Thyroid gland (tissue), 4 donors: ENCODE data around the gene RAPGEF4. TPM values are rescaled to one million over a fixed set of nuclear protein-coding genes. Genes with fewer than 3 reads are reported as not detected.

Source experiments
- DNase-seq, 2 donors: peaks; one replicate each; pipeline ENCODE4 v3.0.0-alpha.2; 2019
- H3K27ac ChIP-seq, 3 donors: fragments of 200-600 bp; sonication (generic); 1 replicate in 2 of 3; 2 replicates in 1 of 3; pipeline ENCODE4 v1.5.1; 2016 to 2019; ENCODE audit warnings: mild to moderate bottlenecking in 1 of 3, moderate library complexity in 1 of 3
- H3K27me3 ChIP-seq: fragments of 200-600 bp; sonication (generic); one replicate; pipeline ENCODE4 v1.5.1; 2019
- H3K36me3 ChIP-seq, 2 donors: fragments of 200-600 bp; sonication (generic); one replicate each; pipeline ENCODE4 v1.5.1; 2016 to 2019
- H3K4me1 ChIP-seq, 2 donors: fragments of 200-600 bp; sonication (generic); one replicate each; pipeline ENCODE4 v1.5.1; 2017 to 2019
- H3K4me3 ChIP-seq, 3 donors: fragments of 200-600 bp; sonication (generic); replicated peaks in 1 of 3; 1 replicate in 2 of 3; 2 replicates in 1 of 3; pipeline ENCODE4 v1.5.1; 2016; ENCODE audit warnings: mild to moderate bottlenecking in 1 of 3
- H3K9me3 ChIP-seq: fragments of 200-600 bp; sonication (generic); one replicate; pipeline ENCODE4 v1.5.1; 2017
- CTCF ChIP-seq, 6 experiments: fragments of 200-600 bp in 3 of 6; fragments of 450-650 bp in 3 of 6; sonication (generic) in 3 of 6; IDR thresholded peaks; one replicate each; pipeline ENCODE4 v1.5.1; 2016 to 2019; ENCODE audit warnings: antibody characterized with exemption in 6 of 6, mild to moderate bottlenecking in 2 of 6, inconsistent platforms in 1 of 6, moderate library complexity in 1 of 6
- POLR2A ChIP-seq, 2 donors: fragments of 450-650 bp; IDR thresholded peaks; one replicate each; pipeline ENCODE4 v1.6.1; 2017; ENCODE audit warnings: antibody characterized with exemption in 2 of 2, mild to moderate bottlenecking in 2 of 2, moderate library complexity in 1 of 2
- WGBS, 2 donors: methylation state at CpG; one replicate each; pipeline ENCODE4 v1.1.5; 2017; 5-methylcytosine and 5-hydroxymethylcytosine counted together
- intact Hi-C: fragments of 100-400 bp; cut with DNase I; formaldehyde crosslinking; loops from one replicate; pipeline ENCODE4 v1.15.1; 2023
- total RNA-seq, 4 donors: library from RNA; depleted of rRNA; stranded (reverse); fragments of >200 nt; gene quantifications; one replicate each; pipeline ENCODE4 v1.2.3, GENCODE V29; 2016

Gene RAPGEF4
- total RNA-seq, 4 donors from 2014 or later, result 7.9 to 19.6 (median 12.1) TPM

- intact Hi-C loops, result no loop called here
- 98% methylated on average over 1 of the region's 1 CpG for WGBS, 2 donors
- TF ChIP-seq POLR2A (IDR thresholded peaks at IDR 0.05) (no peak), CTCF (IDR thresholded peaks at IDR 0.05) (no peak)
Measured at GRCh38 chr2:172944794-172945509, 209.3 kb downstream of the RAPGEF4 start.

GRCh38 chr2:172945510-172945850 is 209.8 kb downstream of the RAPGEF4 start:
- Histone ChIP-seq H3K9me3 (no peaks in the 10 kb centered on the region), H3K4me1 (no peaks in the 10 kb centered on the region), H3K27me3 (no peaks in the 10 kb centered on the region), H3K4me3 (no peak overlapping the region), H3K36me3 (no peaks in the 10 kb centered on the region), H3K27ac (no peak overlapping the region)
- 90 to 96% methylated on average over 2 of the region's 2 CpGs for WGBS, 2 donors
- intact Hi-C loops, result no loop called here
- TF ChIP-seq POLR2A (IDR thresholded peaks at IDR 0.05), result no peak
- no peak for TF ChIP-seq CTCF (IDR thresholded peaks at IDR 0.05)
- no peak for DNase-seq

More at GRCh38 chr2:172944794-172945509, 209.3 kb downstream of the RAPGEF4 start:
- no peak for DNase-seq
- Histone ChIP-seq H3K36me3 (no peaks in the 10 kb centered on the region), H3K27me3 (no peaks in the 10 kb centered on the region), H3K27ac (no peak overlapping the region), H3K4me1 (no peaks in the 10 kb centered on the region), H3K4me3 (no peak overlapping the region), H3K9me3 (no peaks in the 10 kb centered on the region)

GRCh38 chr2:172947461-172948153 is 212.0 kb downstream of the RAPGEF4 start:
- Histone ChIP-seq H3K27ac (no peak overlapping the region), H3K4me1 (no peaks in the 10 kb centered on the region), H3K4me3 (no peak overlapping the region), H3K27me3 (no peaks in the 10 kb centered on the region), H3K9me3 (no peaks in the 10 kb centered on the region), H3K36me3 (no peaks in the 10 kb centered on the region)
- no peak for TF ChIP-seq POLR2A (IDR thresholded peaks at IDR 0.05)
- no peak for TF ChIP-seq CTCF (IDR thresholded peaks at IDR 0.05)
- intact Hi-C loops, result no loop called here
- DNase-seq, result no peak
- 79 to 81% methylated on average over 3 of the region's 3 CpGs for WGBS, 2 donors

GRCh38 chr2:172949522-172949921 is 213.9 kb downstream of the RAPGEF4 start:
- no peak for TF ChIP-seq POLR2A (IDR thresholded peaks at IDR 0.05)
- no peak for TF ChIP-seq CTCF (IDR thresholded peaks at IDR 0.05)
- Histone ChIP-seq H3K4me3 (no peak overlapping the region), H3K4me1 (peaks cover 0 to 5% of the 10 kb centered on the region in 2 donors), H3K27me3 (no peaks in the 10 kb centered on the region), H3K27ac (no peak overlapping the region), H3K36me3 (no peaks in the 10 kb centered on the region), H3K9me3 (no peaks in the 10 kb centered on the region)
- no peak for DNase-seq
- intact Hi-C loops, result no loop called here

GRCh38 chr2:172950565-172950964 is 214.9 kb downstream of the RAPGEF4 start:
- no peaks in the 10 kb centered on the region for H3K27me3 ChIP-seq
- no peak overlapping the region for H3K4me3 ChIP-seq
- H3K9me3 ChIP-seq, result no peaks in the 10 kb centered on the region
- H3K36me3 ChIP-seq, result no peaks in the 10 kb centered on the region
- intact Hi-C loops, result no loop called here
- TF ChIP-seq CTCF (IDR thresholded peaks at IDR 0.05) (no peak), POLR2A (IDR thresholded peaks at IDR 0.05) (no peak)
- no peak overlapping the region for H3K27ac ChIP-seq
- H3K4me1 ChIP-seq, result peaks cover 0 to 5% of the 10 kb centered on the region in 2 donors
- DNase-seq, result no peak
